Mesenchymal stem cell (in vitro differentiated cells and primary cell): ENCODE results near the gene E2F2.

ENCODE experiments used
- DNase-seq: peaks from one replicate; pipeline ENCODE4 v3.0.0-alpha.2; 2013
- H2AFZ ChIP-seq: one replicate; pipeline ENCODE4 v1.6.1; 2013; ENCODE audit warnings: low read depth, mild to moderate bottlenecking, control low read depth, inconsistent platforms, low read length, moderate library complexity
- H2AK5ac ChIP-seq: 2 replicates; pipeline ENCODE4 v1.6.1; 2013; ENCODE audit warnings: low read length, moderate library complexity, mild to moderate bottlenecking, inconsistent platforms; ENCODE audit not compliant: severe bottlenecking
- H2BK120ac ChIP-seq: one replicate; pipeline ENCODE4 v1.6.1; 2013; ENCODE audit warnings: low read depth, mild to moderate bottlenecking, inconsistent platforms, low read length, moderate library complexity
- H2BK12ac ChIP-seq, 2 experiments: one replicate each; pipeline ENCODE4 v1.6.1; 2013; ENCODE audit warnings: inconsistent platforms in 2 of 2, low read length in 2 of 2, mild to moderate bottlenecking in 2 of 2, moderate library complexity in 2 of 2, control low read depth in 1 of 2
- H2BK15ac ChIP-seq: one replicate; pipeline ENCODE4 v1.6.1; 2013; ENCODE audit warnings: mild to moderate bottlenecking, low read depth, inconsistent platforms; ENCODE audit not compliant: poor library complexity, severe bottlenecking
- H2BK5ac ChIP-seq: 2 replicates; pipeline ENCODE4 v1.6.1; 2013; ENCODE audit warnings: low read depth, mild to moderate bottlenecking, low read length, control low read depth, inconsistent platforms; ENCODE audit not compliant: poor library complexity, severe bottlenecking
- H3K14ac ChIP-seq, 2 experiments: one replicate each; pipeline ENCODE4 v1.6.1; 2013; ENCODE audit warnings: inconsistent platforms in 2 of 2, low read length in 2 of 2, control low read depth in 1 of 2, mild to moderate bottlenecking in 1 of 2, moderate library complexity in 1 of 2
- H3K18ac ChIP-seq, 2 experiments: one replicate each; pipeline ENCODE4 v1.6.1; 2013; ENCODE audit warnings: inconsistent platforms in 2 of 2, low read length in 2 of 2, control low read depth in 1 of 2, low read depth in 1 of 2, mild to moderate bottlenecking in 1 of 2
- H3K23ac ChIP-seq, 2 experiments: one replicate each; pipeline ENCODE4 v1.6.1; 2013; ENCODE audit warnings: inconsistent platforms in 2 of 2, low read length in 2 of 2, mild to moderate bottlenecking in 2 of 2, moderate library complexity in 2 of 2, control low read depth in 1 of 2
- H3K27ac ChIP-seq: 2 replicates; pipeline ENCODE4 v1.5.1; 2013; ENCODE audit warnings: mild to moderate bottlenecking, moderate library complexity, low read length, control low read depth, inconsistent platforms; ENCODE audit not compliant: poor library complexity, severe bottlenecking
- H3K27me3 ChIP-seq, 2 experiments: 2 replicates each; pipeline versions ENCODE4 v1.6.1 to v1.7.0; 2013; ENCODE audit warnings: low read length in 2 of 2, mild to moderate bottlenecking in 2 of 2, moderate library complexity in 2 of 2, control low read depth in 1 of 2, inconsistent platforms in 1 of 2; ENCODE audit not compliant: control insufficient read depth in 1 of 2, insufficient read depth in 1 of 2
- H3K36me3 ChIP-seq, 2 experiments: 2 replicates each; pipeline versions ENCODE4 v1.6.1 to v1.7.0; 2013; ENCODE audit warnings: low read length in 2 of 2, control low read depth in 1 of 2, inconsistent platforms in 1 of 2, low read depth in 1 of 2, mild to moderate bottlenecking in 1 of 2; ENCODE audit not compliant: insufficient read depth in 2 of 2, control insufficient read depth in 1 of 2
- H3K4ac ChIP-seq, 2 experiments: one replicate each; pipeline ENCODE4 v1.6.1; 2013; ENCODE audit warnings: inconsistent platforms in 2 of 2, low read length in 2 of 2, mild to moderate bottlenecking in 2 of 2, moderate library complexity in 2 of 2, control low read depth in 1 of 2, low read depth in 1 of 2
- H3K4me1 ChIP-seq: 2 replicates; pipeline ENCODE4 v1.6.1; 2013; ENCODE audit warnings: low read depth, low read length, control low read depth; ENCODE audit not compliant: control insufficient read depth, insufficient read depth
- H3K4me2 ChIP-seq: 2 replicates; pipeline ENCODE4 v1.6.1; 2013; ENCODE audit warnings: low read length, mild to moderate bottlenecking, inconsistent platforms; ENCODE audit not compliant: poor library complexity, severe bottlenecking
- H3K4me3 ChIP-seq, 2 experiments: 2 replicates each; pipeline versions ENCODE4 v1.5.1 to v1.7.0; 2013; ENCODE audit warnings: low read length in 2 of 2, mild to moderate bottlenecking in 2 of 2, control low read depth in 1 of 2, low read depth in 1 of 2; ENCODE audit not compliant: insufficient read depth in 1 of 2
- H3K79me1 ChIP-seq: replicated peaks from 2 replicates; pipeline ENCODE4 v1.6.1; 2013; ENCODE audit warnings: mild to moderate bottlenecking, control low read depth, low read length, inconsistent platforms; ENCODE audit not compliant: poor library complexity, severe bottlenecking
- H3K9ac ChIP-seq: 2 replicates; pipeline ENCODE4 v1.7.0; 2013; ENCODE audit warnings: mild to moderate bottlenecking, low read length, moderate library complexity
- H3K9me3 ChIP-seq: 2 replicates; pipeline ENCODE4 v1.7.0; 2013; ENCODE audit warnings: mild to moderate bottlenecking, low read length; ENCODE audit not compliant: control insufficient read depth
- H4K8ac ChIP-seq: one replicate; pipeline ENCODE4 v1.6.1; 2013; ENCODE audit warnings: inconsistent platforms, mild to moderate bottlenecking, low read length, moderate library complexity
- H4K91ac ChIP-seq: one replicate; pipeline ENCODE4 v1.6.1; 2013; ENCODE audit warnings: mild to moderate bottlenecking, low read length, inconsistent platforms
- WGBS: methylation state at CpG from one replicate; pipeline ENCODE4 v1.1.7; 2013; ENCODE audit warnings: mixed read lengths; 5-methylcytosine and 5-hydroxymethylcytosine counted together

The E2F2 gene

DNA sequence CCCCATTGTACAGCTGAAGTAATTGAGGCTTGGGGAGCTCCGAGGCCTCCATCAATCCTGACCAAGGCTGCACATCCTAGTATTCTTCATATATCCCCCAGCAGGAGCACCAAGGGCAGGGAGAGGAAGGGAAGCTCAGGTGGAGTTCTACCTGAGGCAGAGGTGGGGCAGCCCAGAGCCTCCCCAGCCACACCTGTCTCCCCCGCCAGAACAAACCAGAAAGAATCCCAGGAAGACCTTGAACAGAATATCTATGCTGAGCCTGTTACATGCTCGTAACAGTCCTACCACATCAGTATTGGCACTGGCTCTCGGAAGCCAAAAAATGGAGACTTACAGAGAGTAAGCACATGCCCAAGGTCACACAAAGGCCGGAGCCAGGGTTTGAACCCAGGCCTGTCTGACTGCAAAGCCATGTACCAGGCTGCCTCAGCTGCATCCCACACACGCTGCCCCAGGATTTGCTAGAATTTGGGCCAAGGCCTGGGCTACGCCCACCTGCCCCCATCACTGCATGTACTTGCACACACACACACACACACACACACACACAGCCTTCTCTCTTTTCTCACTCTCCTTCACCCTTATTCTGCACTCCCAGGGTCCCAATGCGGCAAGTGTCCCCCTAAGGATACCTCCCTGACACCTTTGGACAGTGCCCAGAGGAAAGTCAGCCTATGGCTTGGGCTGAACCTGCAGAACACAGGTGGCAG, 4.5 kb downstream of the E2F2 start:
- H3K4me2 ChIP-seq: no peak overlapping the region
- H3K4ac ChIP-seq: no peak overlapping the region
- WGBS: 99% methylated on average over 7 of the region's 8 CpGs

DNA sequence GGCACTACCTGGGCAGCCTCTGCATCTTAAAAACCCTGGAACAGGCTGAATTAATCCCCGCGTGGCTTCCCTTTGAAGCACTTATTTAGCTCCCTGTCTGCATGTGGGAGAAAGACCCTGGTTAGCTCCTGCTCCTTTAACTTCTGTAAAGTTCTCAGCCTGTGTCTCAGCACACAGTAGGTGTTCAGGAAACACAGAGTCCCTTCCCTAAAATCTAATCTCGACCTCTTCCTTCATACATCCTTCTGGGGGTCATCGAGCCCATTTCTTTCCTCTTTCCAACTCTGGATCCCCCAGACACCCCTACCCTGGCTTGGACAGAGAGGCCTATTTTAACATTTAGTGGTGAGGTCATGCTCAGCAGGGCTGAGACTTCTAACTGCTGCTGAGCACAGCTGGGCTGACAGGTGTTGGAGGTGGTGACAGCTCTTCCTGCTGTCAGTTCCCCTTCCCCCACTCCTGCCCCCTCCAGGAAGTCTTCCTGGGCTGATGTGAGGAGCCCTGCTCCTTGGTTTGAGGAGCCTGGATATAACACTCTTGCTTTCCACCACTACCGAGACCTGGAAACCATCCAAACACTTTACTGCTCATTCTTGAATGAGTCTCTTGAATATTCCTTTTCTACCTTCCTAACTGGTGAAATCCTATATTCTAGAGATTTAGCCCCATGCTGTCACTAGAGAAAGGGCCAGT, 5.3 kb downstream of the E2F2 start:
- H3K79me1 ChIP-seq: peaks cover 5% of the 10 kb centered on the region
- no peak overlapping the region for H2BK12ac ChIP-seq
- H3K4me1 ChIP-seq: peaks cover 12% of the 10 kb centered on the region
- peaks cover 6 to 10% of the 10 kb centered on the region in 2 experiments for H3K27me3 ChIP-seq
- DNase-seq: no peak
- peaks cover 0 to 4% of the 10 kb centered on the region in 2 experiments for H3K36me3 ChIP-seq
- no peak overlapping the region for H3K4ac ChIP-seq
- no peak overlapping the region for H2BK5ac ChIP-seq
- no peak overlapping the region for H2AFZ ChIP-seq
- no peak overlapping the region for H3K9ac ChIP-seq
- no peak overlapping the region for H2AK5ac ChIP-seq
- H3K18ac ChIP-seq: no peak overlapping the region
- H3K14ac ChIP-seq: no peak overlapping the region
- no peak overlapping the region for H4K8ac ChIP-seq
- WGBS: 89% methylated on average over 4 of the region's 5 CpGs
- H2BK120ac ChIP-seq: no peak overlapping the region
- no peak overlapping the region for H4K91ac ChIP-seq
- H3K4me3 ChIP-seq: no peak overlapping the region
- no peak overlapping the region for H3K27ac ChIP-seq
- no peaks in the 10 kb centered on the region for H3K9me3 ChIP-seq
- no peak overlapping the region for H3K4me2 ChIP-seq
- H2BK15ac ChIP-seq: no peak overlapping the region
- H3K23ac ChIP-seq: no peak overlapping the region

More for the DNA sequence above, 4.5 kb downstream of the E2F2 start:
- Histone ChIP-seq H3K4me3 (no peak overlapping the region), H2BK120ac (no peak overlapping the region), H4K91ac (no peak overlapping the region), H2BK5ac (no peak overlapping the region), H3K9ac (no peak overlapping the region), H4K8ac (no peak overlapping the region), H3K23ac (peak overlapping the region in 1 of 2 experiments; percentile 50), H2BK15ac (no peak overlapping the region), H3K18ac (no peak overlapping the region), H3K27ac (no peak overlapping the region), H2AFZ (no peak overlapping the region), H2BK12ac (no peak overlapping the region), H2AK5ac (no peak overlapping the region), H3K79me1 (peaks cover 5% of the 10 kb centered on the region), H3K27me3 (peaks cover 6 to 10% of the 10 kb centered on the region in 2 experiments), H3K36me3 (peaks cover 0 to 3% of the 10 kb centered on the region in 2 experiments), H3K9me3 (no peaks in the 10 kb centered on the region), H3K4me1 (peaks cover 17% of the 10 kb centered on the region), H3K14ac (no peak overlapping the region)
- no peak for DNase-seq

DNA sequence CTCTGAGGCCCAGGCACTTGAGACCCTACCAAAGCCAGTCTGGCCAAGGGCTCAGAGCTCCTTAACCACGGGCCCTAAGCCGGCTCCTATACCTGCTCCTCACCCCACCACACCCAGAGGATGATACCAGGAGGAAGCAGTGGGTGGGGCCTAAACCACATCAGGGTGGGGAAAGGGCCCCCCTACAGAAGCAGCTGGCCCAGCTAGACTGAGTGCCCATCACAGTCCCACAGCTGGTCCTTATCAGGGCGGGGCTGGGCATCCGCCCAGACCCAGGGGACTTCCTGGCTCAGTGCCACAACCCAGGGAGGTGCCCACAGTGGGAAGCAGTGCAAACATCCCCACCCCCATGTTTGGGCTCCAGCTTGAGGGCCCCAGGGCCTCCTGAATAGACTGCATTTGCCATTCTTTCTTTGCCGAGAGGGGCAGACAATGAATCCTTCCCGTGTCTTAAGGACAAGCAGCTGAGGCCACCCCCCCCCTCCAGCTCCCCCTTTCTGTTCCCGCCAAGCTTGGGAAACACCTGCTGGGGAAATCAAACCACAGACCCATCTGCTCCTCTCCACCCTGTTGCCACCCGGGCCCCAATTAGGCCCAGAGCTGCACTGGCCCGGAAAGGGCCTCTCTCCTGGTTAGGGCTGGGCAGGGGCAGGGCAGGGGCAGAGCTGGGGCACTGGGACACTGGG, 6.2 kb downstream of the E2F2 start:
- H3K18ac ChIP-seq: no peak overlapping the region
- no peak overlapping the region for H3K4ac ChIP-seq
- peaks cover 1 to 3% of the 10 kb centered on the region in 2 experiments for H3K27me3 ChIP-seq
- H3K27ac ChIP-seq: no peak overlapping the region
- peaks cover 7% of the 10 kb centered on the region for H3K4me1 ChIP-seq
- no peak overlapping the region for H2BK120ac ChIP-seq
- H2BK12ac ChIP-seq: no peak overlapping the region
- H4K8ac ChIP-seq: no peak overlapping the region
- peaks cover 0 to 4% of the 10 kb centered on the region in 2 experiments for H3K36me3 ChIP-seq
- no peak overlapping the region for H2BK5ac ChIP-seq
- no peaks in the 10 kb centered on the region for H3K9me3 ChIP-seq
- peaks cover 5% of the 10 kb centered on the region for H3K79me1 ChIP-seq
- H3K4me2 ChIP-seq: no peak overlapping the region
- no peak overlapping the region for H3K9ac ChIP-seq
- no peak overlapping the region for H3K23ac ChIP-seq
- peak overlapping the region; percentile 45 for H2BK15ac ChIP-seq
- 71% methylated on average over 8 of the region's 9 CpGs for whole genome bisulfite sequencing
- no peak overlapping the region for H3K14ac ChIP-seq
- H3K4me3 ChIP-seq: no peak overlapping the region
- no peak for DNase-seq
- no peak overlapping the region for H2AK5ac ChIP-seq
- no peak overlapping the region for H2AFZ ChIP-seq
- no peak overlapping the region for H4K91ac ChIP-seq

DNA sequence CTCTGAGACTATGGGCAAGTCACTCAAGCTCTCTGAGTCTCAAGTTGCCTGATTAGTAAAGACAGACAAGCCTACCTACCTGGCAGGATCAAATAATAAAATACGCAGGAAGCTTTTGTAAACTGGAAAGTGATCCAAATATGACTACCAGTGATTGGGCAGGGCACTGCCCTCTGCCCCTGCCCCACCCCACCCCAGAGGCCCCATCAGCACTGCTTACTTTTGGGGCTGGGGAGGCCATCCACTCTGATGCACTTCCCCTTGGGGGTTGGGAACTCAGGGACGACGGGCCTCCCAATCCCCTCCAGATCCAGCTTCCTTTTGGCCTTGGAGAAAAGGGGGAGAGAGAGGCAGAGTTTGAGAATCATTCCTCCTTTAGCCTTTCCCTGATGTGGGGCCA, 6.9 kb downstream of the E2F2 start:
- no peaks in the 10 kb centered on the region for H3K27me3 ChIP-seq
- peaks cover 5% of the 10 kb centered on the region for H3K4me1 ChIP-seq
- H3K23ac ChIP-seq: no peak overlapping the region
- H3K9ac ChIP-seq: no peak overlapping the region
- DNase-seq: no peak
- H2BK120ac ChIP-seq: no peak overlapping the region
- no peak overlapping the region for H2BK12ac ChIP-seq
- H2BK15ac ChIP-seq: no peak overlapping the region
- peaks cover 5% of the 10 kb centered on the region for H3K79me1 ChIP-seq
- H3K4me2 ChIP-seq: no peak overlapping the region
- no peak overlapping the region for H3K27ac ChIP-seq
- H3K18ac ChIP-seq: no peak overlapping the region
- H3K9me3 ChIP-seq: no peaks in the 10 kb centered on the region
- no peak overlapping the region for H3K14ac ChIP-seq
- H3K4ac ChIP-seq: no peak overlapping the region
- 100% methylated on average over 1 of the region's 3 CpGs for WGBS
- no peak overlapping the region for H4K8ac ChIP-seq
- no peak overlapping the region for H4K91ac ChIP-seq
- no peak overlapping the region for H3K4me3 ChIP-seq
- peaks cover 0 to 4% of the 10 kb centered on the region in 2 experiments for H3K36me3 ChIP-seq
- H2AFZ ChIP-seq: no peak overlapping the region
- H2AK5ac ChIP-seq: no peak overlapping the region
- no peak overlapping the region for H2BK5ac ChIP-seq
